Measurements from ENCODE around the gene PRDM12.

DNA sequence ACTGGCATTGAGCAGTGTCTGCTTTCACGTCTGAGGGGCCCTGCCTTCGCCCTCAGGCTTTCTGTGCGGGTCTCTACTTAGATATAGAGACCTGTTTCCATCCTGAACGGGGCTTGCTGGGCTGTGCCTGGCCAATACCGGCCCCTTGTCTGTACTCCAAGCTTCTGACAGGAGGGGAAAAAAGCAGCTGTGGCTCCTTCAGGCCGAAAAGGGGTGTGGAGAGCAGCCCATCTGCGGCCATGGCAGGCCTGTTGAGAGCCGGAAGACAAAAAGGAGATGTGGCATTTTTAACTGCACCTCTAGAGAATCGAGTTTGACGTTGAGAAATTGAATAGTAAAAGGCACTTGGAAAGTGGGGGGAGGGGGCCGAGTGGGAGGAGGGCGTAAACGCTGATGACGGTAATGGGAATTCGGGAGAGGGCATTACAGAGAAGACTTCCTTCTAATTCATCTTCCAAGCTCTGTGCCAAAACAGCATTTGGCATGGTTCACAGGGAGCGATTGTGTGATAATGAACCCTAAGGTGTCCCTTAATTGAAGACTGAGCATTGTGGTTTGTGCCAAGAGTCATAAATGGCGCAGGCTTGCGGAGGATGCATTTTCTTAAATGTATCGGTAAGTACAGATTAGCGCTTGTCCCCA is 25.1 kb upstream of the PRDM12 start:
- TF ChIP-seq, protein P1, sequence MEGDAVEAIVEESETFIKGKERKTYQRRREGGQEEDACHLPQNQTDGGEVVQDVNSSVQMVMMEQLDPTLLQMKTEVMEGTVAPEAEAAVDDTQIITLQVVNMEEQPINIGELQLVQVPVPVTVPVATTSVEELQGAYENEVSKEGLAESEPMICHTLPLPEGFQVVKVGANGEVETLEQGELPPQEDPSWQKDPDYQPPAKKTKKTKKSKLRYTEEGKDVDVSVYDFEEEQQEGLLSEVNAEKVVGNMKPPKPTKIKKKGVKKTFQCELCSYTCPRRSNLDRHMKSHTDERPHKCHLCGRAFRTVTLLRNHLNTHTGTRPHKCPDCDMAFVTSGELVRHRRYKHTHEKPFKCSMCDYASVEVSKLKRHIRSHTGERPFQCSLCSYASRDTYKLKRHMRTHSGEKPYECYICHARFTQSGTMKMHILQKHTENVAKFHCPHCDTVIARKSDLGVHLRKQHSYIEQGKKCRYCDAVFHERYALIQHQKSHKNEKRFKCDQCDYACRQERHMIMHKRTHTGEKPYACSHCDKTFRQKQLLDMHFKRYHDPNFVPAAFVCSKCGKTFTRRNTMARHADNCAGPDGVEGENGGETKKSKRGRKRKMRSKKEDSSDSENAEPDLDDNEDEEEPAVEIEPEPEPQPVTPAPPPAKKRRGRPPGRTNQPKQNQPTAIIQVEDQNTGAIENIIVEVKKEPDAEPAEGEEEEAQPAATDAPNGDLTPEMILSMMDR (IDR thresholded peaks at IDR 0.05): no peak
- TF ChIP-seq POLR2A (IDR thresholded peaks at IDR 0.05) (no peak), POLR2AphosphoS5 (IDR thresholded peaks at IDR 0.05; ENCODE audit: insufficient read depth in 1 of 2, low read depth in 1 of 2) (no peak)

Data from vagina (tissue), 2 donors.